Endothelial cell of umbilical vein (primary cell): ENCODE data around the gene ENPP3. TPM values are rescaled to one million over a fixed set of nuclear protein-coding genes. Genes with fewer than 3 reads are reported as not detected.

ENCODE experiments used
- BruUV-seq: library from RNA; stranded (reverse); fragments of 400-500 nt; replicated peaks from 2 replicates; lab custom pipeline; 2021; lab: Mats Ljungman, UMichigan
- CTCF ChIA-PET: fragments of 300-600, 350-600 bp; sonication (Branson Sonifier 250); formaldehyde crosslinking; loops from one replicate; lab custom pipeline; 2021; ENCODE audit warnings: antibody characterized with exemption, inconsistent platforms; lab: Charles Lee
- POLR2A ChIA-PET: fragments of 300-600, 350-600 bp; sonication (Branson Sonifier 250); formaldehyde crosslinking; loops from one replicate; lab custom pipeline; 2021; ENCODE audit warnings: antibody characterized with exemption, inconsistent platforms; lab: Charles Lee
- DNase-seq: peaks from one replicate; pipeline ENCODE4 v3.0.0-alpha.2; 2011; ENCODE audit warnings: low read depth, low spot score
- FAIRE-seq: peaks from 2 replicates; lab custom pipeline; 2011; peaks lifted over from hg19 to GRCh38; lab: Jason Lieb, UNC
- H2AFZ ChIP-seq: 2 replicates; pipeline ENCODE4 v1.6.0; 2012; ENCODE audit warnings: low read depth, low read length, control low read depth, inconsistent platforms
- H3K27ac ChIP-seq: 2 replicates; pipeline ENCODE4 v1.5.1; 2011; ENCODE audit warnings: low read depth, mild to moderate bottlenecking, control low read depth, low read length, moderate library complexity; ENCODE audit not compliant: insufficient read depth
- H3K27me3 ChIP-seq, 2 experiments: 2 replicates each; pipeline versions ENCODE4 v1.6.0 to v1.6.1; 2011; ENCODE audit warnings: low read length in 2 of 2, mixed read lengths in 1 of 2; ENCODE audit not compliant: control insufficient read depth in 2 of 2, insufficient read depth in 2 of 2
- H3K36me3 ChIP-seq, 2 experiments: 2 replicates in 1 of 2; 3 replicates in 1 of 2; pipeline ENCODE4 v1.5.1; 2011; ENCODE audit warnings: low read length in 2 of 2, mild to moderate bottlenecking in 1 of 2, moderate library complexity in 1 of 2; ENCODE audit not compliant: control insufficient read depth in 2 of 2, insufficient read depth in 2 of 2; ENCODE audit errors: extremely low read depth in 1 of 2
- H3K4me1 ChIP-seq: 3 replicates; pipeline ENCODE4 v1.5.1; 2011; ENCODE audit warnings: mild to moderate bottlenecking, low read length; ENCODE audit not compliant: control insufficient read depth, insufficient read depth; ENCODE audit errors: extremely low read depth
- H3K4me2 ChIP-seq: 2 replicates; pipeline ENCODE4 v1.6.1; 2011; ENCODE audit warnings: low read length, control low read depth, mixed read lengths; ENCODE audit not compliant: insufficient read depth
- H3K4me3 ChIP-seq, 3 experiments: fragments of 200-600 bp in 1 of 3; sonication (generic), shearing (Covaris generic) in 1 of 3; replicated peaks in 1 of 3; 2 replicates each; pipeline ENCODE4 v1.5.1; 2011 to 2016; ENCODE audit warnings: control low read depth in 3 of 3, low read length in 3 of 3, mild to moderate bottlenecking in 2 of 3, inconsistent platforms in 1 of 3, low read depth in 1 of 3, moderate library complexity in 1 of 3; ENCODE audit not compliant: insufficient read depth in 1 of 3
- H3K79me2 ChIP-seq: 2 replicates; pipeline ENCODE4 v1.6.0; 2012; ENCODE audit warnings: low read length, inconsistent platforms; ENCODE audit not compliant: control insufficient read depth, insufficient read depth
- H3K9ac ChIP-seq: replicated peaks from 2 replicates; pipeline ENCODE3; 2011; ENCODE audit warnings: low read length, control low read depth; ENCODE audit not compliant: insufficient read depth; ENCODE audit errors: extremely low read depth
- H3K9me1 ChIP-seq: replicated peaks from 3 replicates; pipeline ENCODE4 v1.6.0; 2011; ENCODE audit warnings: mild to moderate bottlenecking, low read length; ENCODE audit not compliant: control insufficient read depth, insufficient read depth; ENCODE audit errors: extremely low read depth
- H3K9me3 ChIP-seq: replicated peaks from 2 replicates; pipeline ENCODE4 v1.5.1; 2012; ENCODE audit warnings: low read length, inconsistent platforms; ENCODE audit not compliant: control insufficient read depth, insufficient read depth
- H4K20me1 ChIP-seq: replicated peaks from 2 replicates; pipeline ENCODE3; 2011; ENCODE audit warnings: mild to moderate bottlenecking, low read length; ENCODE audit not compliant: control insufficient read depth, insufficient read depth; ENCODE audit errors: extremely low read depth
- EZH2 ChIP-seq: IDR thresholded peaks from 2 replicates; pipeline ENCODE4 v1.6.1; 2012; ENCODE audit warnings: borderline replicate concordance, low read depth, mild to moderate bottlenecking, moderate library complexity, low read length, inconsistent platforms; ENCODE audit not compliant: severe bottlenecking
- FOS ChIP-seq: IDR thresholded peaks from 2 replicates; pipeline ENCODE4 v1.6.1; 2011; ENCODE audit warnings: mild to moderate bottlenecking, low read length, moderate library complexity, borderline replicate concordance; ENCODE audit not compliant: insufficient read depth
- GATA2 ChIP-seq: IDR thresholded peaks from 2 replicates; pipeline ENCODE4 v1.7.0; 2011; ENCODE audit warnings: low read depth, mild to moderate bottlenecking, moderate library complexity, mixed read lengths, low read length; ENCODE audit not compliant: insufficient read length, insufficient read depth
- JUN ChIP-seq: IDR thresholded peaks from 2 replicates; pipeline ENCODE4 v1.6.1; 2011; ENCODE audit warnings: borderline replicate concordance, low read depth; ENCODE audit not compliant: insufficient read length, insufficient read depth
- MYC ChIP-seq: IDR thresholded peaks from one replicate; pipeline ENCODE4 v1.6.1; 2011; ENCODE audit warnings: mild to moderate bottlenecking, low read depth, low read length
- POLR2A ChIP-seq: IDR thresholded peaks from 2 replicates; pipeline ENCODE4 v1.6.1; 2012; ENCODE audit warnings: low read depth, mild to moderate bottlenecking, control low read depth, low read length
- POLR2AphosphoS5 ChIP-seq: IDR thresholded peaks from 2 replicates; pipeline ENCODE4 v1.6.1; 2012; ENCODE audit warnings: low read depth, mild to moderate bottlenecking, control low read depth, low read length, moderate library complexity; ENCODE audit not compliant: insufficient read depth
- dilution Hi-C: fragments of 300-500 bp; cut with MboI; formaldehyde crosslinking; loops from one replicate; pipeline ENCODE4 v1.15.0; 2019; ENCODE audit warnings: low sequenced_read_pairs; ENCODE audit not compliant: extremely low pct_ligation_motif_present
- intact Hi-C: fragments of 100-400 bp; cut with micrococcal nuclease; formaldehyde crosslinking; loops from one replicate; pipeline ENCODE4 v1.10.0; 2022
- polyA plus RNA-seq, 4 experiments: library from polyadenylated mRNA; depleted of rRNA in 3 of 4; stranded (reverse) in 3 of 4; unstranded in 1 of 4; fragments of >200 nt; gene quantifications; 2 replicates each; pipeline versions ENCODE4 v1.2.1 to v1.2.3, GENCODE V29; 2011 to 2012; ENCODE audit warnings: missing spikeins in 1 of 4
- total RNA-seq: library from RNA; stranded (reverse); gene quantifications from 2 replicates; pipeline ENCODE4 v1.2.3, GENCODE V29; 2021
- TF ChIP-seq, protein P1 (sequence below), 2 donors: IDR thresholded peaks; 1 replicate in 1 of 2; 2 replicates in 1 of 2; pipeline ENCODE4 v1.5.1; 2011; ENCODE audit warnings: low read length in 2 of 2, mild to moderate bottlenecking in 2 of 2, moderate library complexity in 2 of 2, control low read depth in 1 of 2, inconsistent platforms in 1 of 2, low read depth in 1 of 2; ENCODE audit not compliant: insufficient read depth in 1 of 2; ENCODE audit errors: extremely low read depth in 1 of 2
- TF ChIP-seq, protein P2 (sequence below): IDR thresholded peaks from 2 replicates; pipeline ENCODE4 v1.6.1; 2011; ENCODE audit not compliant: insufficient read depth, insufficient read length

The ENPP3 gene
- total and polyA plus RNA-seq, 2 donors (not counting 3 experiments of a cell fraction or from before 2014, with no cell fraction given): not detected

DNA sequence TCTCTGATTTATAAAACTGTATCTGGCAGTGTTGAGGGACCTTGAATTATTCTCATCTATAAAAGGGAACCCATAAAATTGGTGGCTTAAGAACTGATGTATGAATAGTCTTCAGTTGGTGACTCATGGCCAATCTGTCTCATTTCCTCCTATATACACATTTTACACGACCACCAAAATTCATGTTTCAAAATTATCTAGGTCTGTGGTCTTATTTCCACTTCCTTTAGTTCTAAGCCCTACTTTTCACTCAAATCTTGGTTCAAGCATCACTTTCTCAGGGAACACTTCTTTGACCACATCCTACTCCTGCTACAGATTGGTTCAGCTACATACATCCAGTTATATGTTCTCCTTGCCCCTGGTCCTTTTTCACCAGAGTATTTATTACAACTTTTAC, 152.1 kb downstream of the ENPP3 start:
- H2AFZ ChIP-seq: no peak overlapping the region
- no peaks in the 10 kb centered on the region for H3K4me1 ChIP-seq
- no peaks in the 10 kb centered on the region for H3K36me3 ChIP-seq
- no peak overlapping the region for H3K9ac ChIP-seq
- dilution Hi-C loops: no loop called here
- ChIA-PET CTCF (no interaction called here), POLR2A (no interaction called here)
- H3K79me2 ChIP-seq: no peaks in the 10 kb centered on the region
- H3K4me2 ChIP-seq: no peak overlapping the region
- DNase-seq (no peak), FAIRE-seq (no peak)
- peaks cover 1 to 7% of the 10 kb centered on the region in 2 experiments for H3K27me3 ChIP-seq
- H3K9me1 ChIP-seq: no peaks in the 10 kb centered on the region
- no TSS peak for BruUV-seq
- H3K9me3 ChIP-seq: no peaks in the 10 kb centered on the region
- intact Hi-C loops: no loop called here
- no peak overlapping the region for H3K4me3 ChIP-seq
- H4K20me1 ChIP-seq: no peaks in the 10 kb centered on the region
- TF ChIP-seq, protein P1, sequence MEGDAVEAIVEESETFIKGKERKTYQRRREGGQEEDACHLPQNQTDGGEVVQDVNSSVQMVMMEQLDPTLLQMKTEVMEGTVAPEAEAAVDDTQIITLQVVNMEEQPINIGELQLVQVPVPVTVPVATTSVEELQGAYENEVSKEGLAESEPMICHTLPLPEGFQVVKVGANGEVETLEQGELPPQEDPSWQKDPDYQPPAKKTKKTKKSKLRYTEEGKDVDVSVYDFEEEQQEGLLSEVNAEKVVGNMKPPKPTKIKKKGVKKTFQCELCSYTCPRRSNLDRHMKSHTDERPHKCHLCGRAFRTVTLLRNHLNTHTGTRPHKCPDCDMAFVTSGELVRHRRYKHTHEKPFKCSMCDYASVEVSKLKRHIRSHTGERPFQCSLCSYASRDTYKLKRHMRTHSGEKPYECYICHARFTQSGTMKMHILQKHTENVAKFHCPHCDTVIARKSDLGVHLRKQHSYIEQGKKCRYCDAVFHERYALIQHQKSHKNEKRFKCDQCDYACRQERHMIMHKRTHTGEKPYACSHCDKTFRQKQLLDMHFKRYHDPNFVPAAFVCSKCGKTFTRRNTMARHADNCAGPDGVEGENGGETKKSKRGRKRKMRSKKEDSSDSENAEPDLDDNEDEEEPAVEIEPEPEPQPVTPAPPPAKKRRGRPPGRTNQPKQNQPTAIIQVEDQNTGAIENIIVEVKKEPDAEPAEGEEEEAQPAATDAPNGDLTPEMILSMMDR (IDR thresholded peaks at IDR 0.05; ENCODE audit: extremely low read depth in 1 of 2, insufficient read depth in 1 of 2, low read depth in 1 of 2, low read length in 2 of 2): no peak
- TF ChIP-seq FOS: peak; percentile 52
- H3K27ac ChIP-seq: no peak overlapping the region

DNA sequence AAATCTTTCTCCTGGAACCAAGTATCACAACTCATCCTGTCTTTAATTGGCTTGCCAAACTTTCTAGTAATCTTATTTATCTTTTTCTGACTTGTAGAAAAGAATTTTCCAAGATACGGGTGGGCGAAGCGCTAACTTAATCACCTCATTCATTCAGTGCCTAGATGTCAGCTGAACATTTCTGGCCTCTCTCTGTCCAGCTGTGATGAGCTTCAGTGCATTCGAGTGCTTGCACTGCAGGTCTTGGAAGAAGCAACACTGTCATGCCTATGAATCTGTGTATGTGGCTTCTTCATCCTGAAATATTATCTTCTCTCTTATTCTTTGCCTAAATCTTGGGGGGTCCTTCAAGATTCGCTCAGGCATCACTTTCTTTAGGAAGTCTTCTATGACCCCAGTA, 154.4 kb downstream of the ENPP3 start:
- Histone ChIP-seq H3K4me3 (no peak overlapping the region), H3K9me3 (no peaks in the 10 kb centered on the region), H4K20me1 (no peaks in the 10 kb centered on the region), H3K4me2 (no peak overlapping the region), H3K36me3 (no peaks in the 10 kb centered on the region), H3K9me1 (no peaks in the 10 kb centered on the region), H3K79me2 (no peaks in the 10 kb centered on the region), H3K9ac (no peak overlapping the region), H3K27ac (no peak overlapping the region), H3K27me3 (peaks cover 0 to under 1% of the 10 kb centered on the region in 2 experiments), H2AFZ (no peak overlapping the region), H3K4me1 (no peaks in the 10 kb centered on the region)
- dilution Hi-C loops (no loop called here), intact Hi-C loops (no loop called here)
- TF ChIP-seq, protein P2, sequence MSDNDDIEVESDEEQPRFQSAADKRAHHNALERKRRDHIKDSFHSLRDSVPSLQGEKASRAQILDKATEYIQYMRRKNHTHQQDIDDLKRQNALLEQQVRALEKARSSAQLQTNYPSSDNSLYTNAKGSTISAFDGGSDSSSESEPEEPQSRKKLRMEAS: no peak
- TF ChIP-seq FOS (no peak), GATA2 (no peak), POLR2A (no peak), EZH2 (no peak), POLR2AphosphoS5 (no peak), JUN (no peak), MYC (no peak)
- TF ChIP-seq, protein P1 (IDR thresholded peaks at IDR 0.05; ENCODE audit: extremely low read depth in 1 of 2, insufficient read depth in 1 of 2, low read depth in 1 of 2, low read length in 2 of 2): no peak
- no peak for DNase-seq
- POLR2A ChIA-PET: no interaction called here
- no TSS peak for BruUV-seq
- CTCF ChIA-PET: no interaction called here
- no peak for FAIRE-seq
